GM19099 (cell line): Measurements from ENCODE around the gene TAF1C.

Experiments used
- POLR2A ChIP-seq: IDR thresholded peaks from 3 replicates; pipeline ENCODE4 v1.6.1; 2011; ENCODE audit warnings: low read depth; ENCODE audit not compliant: insufficient read length; ENCODE audit errors: extremely low read depth

The TAF1C gene

DNA sequence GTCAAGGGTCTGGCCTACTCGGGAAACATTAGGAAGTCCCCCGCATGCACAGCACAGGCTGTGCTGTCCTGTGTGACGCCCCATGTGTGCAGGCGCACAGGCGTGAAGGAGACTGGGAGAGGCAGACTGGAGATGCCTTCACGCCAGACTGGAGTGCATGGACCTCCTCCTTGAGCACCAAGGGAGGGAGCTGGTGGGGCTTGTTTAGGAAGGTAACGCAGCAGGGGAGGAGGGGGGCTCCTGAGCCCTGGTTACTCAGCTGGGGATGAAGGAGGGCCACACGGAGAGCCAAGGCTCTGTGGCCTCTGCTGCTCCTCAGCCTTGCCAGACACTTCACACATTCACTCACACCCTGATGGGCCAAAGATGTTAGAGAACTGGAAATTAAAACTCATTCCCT lies 49.6 kb downstream of the TAF1C start:
- no peak for TF ChIP-seq POLR2A

DNA sequence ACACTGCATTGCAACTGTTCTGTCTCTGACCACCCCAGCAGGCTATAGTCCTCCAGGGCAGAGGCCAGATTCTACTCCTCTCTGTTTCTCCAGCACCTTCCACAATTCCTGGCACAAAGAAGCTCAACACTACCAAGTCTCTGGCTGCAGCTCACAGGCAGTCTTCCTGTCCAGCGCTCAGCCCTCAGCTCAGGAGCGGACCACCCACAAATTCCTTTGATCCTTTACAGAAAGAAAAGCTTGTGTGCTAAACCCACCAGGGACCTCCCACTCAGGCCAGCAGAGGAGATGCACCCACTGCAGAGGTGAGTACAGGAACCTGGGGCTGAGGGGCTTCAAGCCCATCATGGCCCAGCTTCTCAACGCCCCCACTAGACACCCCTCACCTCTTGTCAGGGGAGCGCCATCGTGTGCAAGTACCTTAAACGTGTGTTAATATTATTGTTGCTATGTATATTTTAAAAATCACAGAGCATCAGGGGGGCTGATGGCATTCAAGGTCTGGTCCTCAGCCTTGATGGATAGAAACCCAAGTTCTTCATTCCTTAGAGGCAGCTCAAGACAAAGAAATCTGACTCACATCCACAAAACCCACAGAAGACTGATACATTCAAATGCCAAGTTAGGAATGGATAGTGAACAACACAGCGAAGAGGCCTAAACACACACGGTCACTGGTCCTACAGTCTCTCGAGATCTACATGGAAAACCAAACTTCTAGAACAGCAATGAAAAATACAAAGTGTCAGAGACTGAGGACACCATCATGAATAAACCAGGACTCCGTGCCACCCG lies 50.3 kb downstream of the TAF1C start:
- no peak for TF ChIP-seq POLR2A

DNA sequence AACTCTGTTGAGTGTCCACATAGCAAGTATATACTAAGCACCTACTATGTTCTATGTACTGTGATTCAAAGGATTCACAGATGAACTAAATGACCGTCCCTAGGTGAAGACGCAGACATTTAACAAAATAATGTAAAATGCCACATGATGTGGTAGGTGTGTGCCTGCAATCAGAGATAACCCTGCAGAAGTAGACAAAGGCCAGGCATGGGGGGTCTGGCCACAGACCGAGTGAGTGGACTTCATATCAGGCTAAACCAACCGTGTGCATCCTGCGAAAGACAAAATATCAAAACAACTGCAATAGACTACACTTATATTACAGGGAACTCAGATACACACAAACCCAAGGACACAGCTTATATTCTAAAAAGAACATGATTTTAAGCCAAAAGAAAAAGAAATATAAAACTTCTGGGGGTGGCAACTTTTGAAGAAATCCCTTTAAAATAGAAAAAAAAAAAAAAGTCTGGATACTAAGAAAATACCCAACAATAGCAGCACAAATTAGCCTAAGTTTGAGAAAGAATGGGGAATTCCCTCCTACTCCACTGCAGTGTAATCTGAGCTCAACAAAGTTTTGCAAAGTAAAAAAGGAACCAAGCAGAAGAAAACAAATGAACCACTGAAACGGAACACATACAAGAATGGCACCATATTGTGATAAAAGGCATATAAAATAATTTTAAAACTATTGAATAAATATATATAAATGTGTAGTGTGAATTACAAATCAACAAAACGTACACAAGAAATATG lies 54.2 kb downstream of the TAF1C start:
- TF ChIP-seq POLR2A: no peak

DNA sequence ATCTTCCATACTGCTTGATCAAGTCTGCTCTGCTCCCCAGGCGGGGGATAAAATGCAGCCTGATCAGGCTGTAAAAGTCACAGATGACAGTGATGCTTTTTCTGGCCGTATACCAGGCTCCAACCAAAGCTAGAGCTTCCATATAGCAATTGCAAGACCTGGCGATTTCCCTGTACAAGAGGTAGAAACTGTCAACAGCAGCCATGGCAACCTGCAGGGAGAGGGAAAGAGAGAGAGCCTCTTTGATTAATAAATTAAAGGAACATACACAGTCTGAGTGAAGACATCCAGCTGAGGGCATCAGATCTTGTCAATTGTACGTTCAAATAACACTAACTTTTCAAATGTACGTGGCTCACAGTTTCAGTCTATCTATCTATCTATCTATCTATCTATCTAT lies 55.7 kb downstream of the TAF1C start:
- TF ChIP-seq POLR2A: no peak
